Measurements from ENCODE around the gene PTK7.

PTK7 gene

GRCh38 chr6:43180985-43181384 is 104.9 kb downstream of the PTK7 start:
- H3K4me3 ChIP-seq (ENCODE audit: low read depth, low read length) = peak overlapping the region; percentile 90
- TF ChIP-seq CTCF (IDR thresholded peaks at IDR 0.05; ENCODE audit: control insufficient read depth, extremely low read depth, insufficient read depth) = no peak
- DNase-seq (ENCODE audit: low read depth) = no peak

DNA sequence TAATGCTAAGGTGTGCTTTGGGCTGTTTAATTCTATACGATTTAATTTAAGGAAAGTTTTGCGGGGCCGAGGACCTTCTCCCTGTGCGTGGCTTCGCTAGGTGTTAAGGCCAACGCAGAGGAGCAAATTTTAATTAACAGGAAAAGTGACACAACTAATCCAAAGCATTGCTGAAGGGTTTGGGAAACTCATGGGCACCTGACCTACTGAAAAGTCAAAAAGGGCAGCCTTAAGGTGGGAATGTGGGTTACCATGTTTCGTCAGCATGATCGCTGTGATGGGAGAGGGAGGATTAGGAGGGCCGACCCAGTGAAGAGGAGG is 105.5 kb downstream of the PTK7 start:
- peak overlapping the region; percentile 90 for H3K4me3 ChIP-seq (ENCODE audit: low read depth, low read length)
- no peak for DNase-seq (ENCODE audit: low read depth)
- no peak for TF ChIP-seq CTCF (IDR thresholded peaks at IDR 0.05; ENCODE audit: control insufficient read depth, extremely low read depth, insufficient read depth)

DNA sequence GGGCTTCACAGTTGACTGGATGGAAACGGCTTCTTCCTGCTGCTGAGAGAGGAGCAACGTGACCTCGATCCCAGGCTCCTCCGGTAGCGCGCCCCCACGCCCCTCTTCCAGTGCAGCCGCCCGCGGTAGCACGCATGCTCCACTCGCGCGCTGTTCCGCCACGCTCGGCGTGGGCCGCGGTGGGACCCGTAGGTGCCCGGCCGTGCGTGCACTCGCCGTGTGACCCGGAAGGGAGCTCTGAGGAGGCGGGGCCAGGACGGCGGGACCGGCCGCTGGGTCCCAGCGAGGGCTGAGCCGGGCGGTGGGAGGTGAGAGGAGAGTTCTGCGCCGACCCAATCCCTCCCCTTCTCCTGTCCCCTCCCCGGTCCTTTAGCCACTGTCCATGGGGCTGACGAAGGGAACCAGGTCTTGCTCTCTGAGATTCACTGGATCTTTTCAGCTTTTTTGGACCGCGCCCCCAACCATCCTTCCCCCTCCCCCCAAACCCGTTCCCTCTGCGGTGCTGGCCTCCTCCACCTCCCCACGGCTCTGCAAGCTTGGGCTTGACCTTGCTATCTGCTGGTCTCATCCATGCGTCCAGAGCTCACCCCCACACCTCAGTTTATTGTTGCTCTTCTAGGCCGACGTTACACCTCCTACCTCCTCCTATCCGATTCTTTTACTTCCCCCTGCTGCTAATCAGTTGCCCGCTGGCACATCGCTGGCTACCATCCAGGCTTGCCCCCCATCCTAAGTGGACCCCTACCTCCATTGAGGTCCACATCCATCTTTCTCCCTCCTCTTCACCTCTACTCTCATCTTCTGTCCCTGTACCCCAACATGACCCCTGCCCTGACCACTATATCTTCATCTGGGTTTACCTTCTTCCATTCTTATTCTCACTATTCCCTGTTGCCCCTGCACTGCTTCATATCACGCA is 106.1 kb downstream of the PTK7 start, which contains the start of gene CUL9:
TSS of gene CUL9 (plus strand) at position 255 of the 919 bp plus-strand sequence. CDS start 2,115 bp downstream, outside the sequence.
- peak within 1 kb of the TSS; percentile 90 for H3K4me3 ChIP-seq (ENCODE audit: low read depth, low read length)
- DNase-seq (ENCODE audit: low read depth) = peak; percentile 36
- no peak for TF ChIP-seq CTCF (IDR thresholded peaks at IDR 0.05; ENCODE audit: control insufficient read depth, extremely low read depth, insufficient read depth)

DNA sequence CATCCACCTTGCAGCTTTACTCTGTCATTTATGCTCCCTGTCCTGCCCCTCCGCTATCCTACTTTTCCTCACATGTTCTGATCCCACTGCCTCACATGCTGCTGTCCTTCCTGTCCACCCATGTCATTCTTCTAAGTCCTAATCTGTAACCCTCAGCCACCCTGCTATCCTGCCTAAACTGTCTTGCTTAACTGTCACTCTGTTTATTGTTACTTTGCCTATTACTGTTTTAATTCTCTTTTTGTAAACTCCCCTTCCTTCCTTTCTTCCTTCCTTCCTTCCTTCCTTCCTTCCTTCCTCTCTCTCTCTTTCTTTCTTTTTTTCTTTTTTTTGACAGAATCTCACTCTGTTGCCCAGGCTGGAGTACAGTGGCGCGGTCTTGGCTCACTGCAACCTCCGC is 107.3 kb downstream of the PTK7 start:
- no peak overlapping the region for H3K4me3 ChIP-seq (ENCODE audit: low read depth, low read length)
- no peak for DNase-seq (ENCODE audit: low read depth)
- TF ChIP-seq CTCF (IDR thresholded peaks at IDR 0.05; ENCODE audit: control insufficient read depth, extremely low read depth, insufficient read depth) = no peak

DNA sequence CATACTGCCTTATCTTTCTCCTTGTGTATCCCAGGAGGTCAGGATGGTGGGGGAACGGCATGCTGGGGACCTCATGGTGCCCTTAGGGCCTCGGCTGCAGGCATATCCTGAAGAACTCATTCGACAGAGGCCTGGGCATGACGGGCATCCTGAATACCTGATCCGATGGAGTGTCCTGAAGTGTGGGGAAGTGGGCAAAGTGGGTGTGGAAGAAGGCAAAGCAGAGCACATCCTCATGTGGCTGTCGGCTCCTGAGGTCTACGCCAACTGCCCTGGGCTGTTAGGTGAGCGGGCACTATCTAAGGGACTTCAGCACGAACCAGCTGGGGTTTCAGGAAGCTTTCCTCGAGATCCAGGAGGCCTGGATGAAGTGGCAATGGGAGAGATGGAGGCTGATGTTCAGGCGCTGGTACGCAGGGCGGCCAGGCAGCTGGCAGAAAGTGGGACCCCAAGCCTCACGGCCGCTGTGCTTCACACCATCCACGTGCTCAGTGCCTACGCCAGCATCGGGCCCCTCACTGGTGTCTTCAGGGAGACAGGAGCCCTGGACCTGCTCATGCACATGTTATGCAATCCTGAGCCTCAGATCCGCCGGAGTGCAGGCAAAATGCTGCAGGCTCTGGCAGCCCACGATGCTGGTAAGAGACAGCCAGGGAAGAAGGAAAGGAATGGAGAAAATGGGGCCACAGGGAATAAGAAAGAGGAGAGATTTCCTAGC is 108.3 kb downstream of the PTK7 start:
- no peak for TF ChIP-seq CTCF (IDR thresholded peaks at IDR 0.05; ENCODE audit: control insufficient read depth, extremely low read depth, insufficient read depth)

DNA sequence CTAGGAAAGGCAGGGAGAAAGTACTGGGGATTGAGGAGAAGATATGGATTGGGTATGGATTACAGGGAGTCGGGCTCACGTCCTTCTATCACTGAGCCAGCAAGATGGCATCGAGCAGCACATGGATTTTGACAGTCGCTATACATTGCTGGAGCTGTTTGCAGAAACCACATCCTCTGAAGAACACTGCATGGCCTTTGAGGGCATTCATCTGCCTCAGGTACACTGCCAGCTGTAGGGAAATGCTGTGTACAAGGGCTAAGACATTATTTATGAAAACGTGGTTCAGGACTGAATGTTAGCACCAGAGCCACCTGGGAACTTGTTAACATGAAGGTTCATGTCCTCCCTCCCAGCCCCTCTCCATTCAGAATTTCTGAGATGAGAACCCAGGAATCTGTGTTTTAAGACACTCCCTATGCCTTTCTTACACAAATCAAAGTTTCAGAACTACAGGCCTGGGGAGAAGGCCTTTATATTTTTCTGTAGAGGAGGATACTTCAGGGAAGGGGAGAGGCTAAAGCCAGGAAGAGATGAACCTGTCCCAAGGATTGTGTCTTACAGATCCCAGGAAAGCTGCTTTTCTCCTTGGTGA is 109.4 kb downstream of the PTK7 start:
- no peak for DNase-seq (ENCODE audit: low read depth)
- TF ChIP-seq CTCF (IDR thresholded peaks at IDR 0.05; ENCODE audit: control insufficient read depth, extremely low read depth, insufficient read depth) = no peak
- no peak overlapping the region for H3K4me3 ChIP-seq (ENCODE audit: low read depth, low read length)

More for the DNA sequence above, 108.3 kb downstream of the PTK7 start:
- H3K4me3 ChIP-seq (ENCODE audit: low read depth, low read length) = no peak overlapping the region
- DNase-seq (ENCODE audit: low read depth) = no peak

All from LNCaP clone FGC (cell line).